Pulmonary artery endothelial cell (primary cell): Measurements from ENCODE around the gene ZFYVE28. TPM values are rescaled to one million over a fixed set of nuclear protein-coding genes. Genes with fewer than 3 reads are reported as not detected.

Experiments used
- DNase-seq: peaks from one replicate; pipeline ENCODE4 v3.0.0-alpha.2; 2011; ENCODE audit warnings: low read depth, low spot score
- total RNA-seq: library from RNA; depleted of rRNA; stranded (reverse); fragments of >200 nt; gene quantifications from 2 replicates; pipeline ENCODE4 v1.2.3, GENCODE V29; 2014

Gene ZFYVE28
- total RNA-seq, 1 donor from 2014 or later = 10.8 TPM

DNA sequence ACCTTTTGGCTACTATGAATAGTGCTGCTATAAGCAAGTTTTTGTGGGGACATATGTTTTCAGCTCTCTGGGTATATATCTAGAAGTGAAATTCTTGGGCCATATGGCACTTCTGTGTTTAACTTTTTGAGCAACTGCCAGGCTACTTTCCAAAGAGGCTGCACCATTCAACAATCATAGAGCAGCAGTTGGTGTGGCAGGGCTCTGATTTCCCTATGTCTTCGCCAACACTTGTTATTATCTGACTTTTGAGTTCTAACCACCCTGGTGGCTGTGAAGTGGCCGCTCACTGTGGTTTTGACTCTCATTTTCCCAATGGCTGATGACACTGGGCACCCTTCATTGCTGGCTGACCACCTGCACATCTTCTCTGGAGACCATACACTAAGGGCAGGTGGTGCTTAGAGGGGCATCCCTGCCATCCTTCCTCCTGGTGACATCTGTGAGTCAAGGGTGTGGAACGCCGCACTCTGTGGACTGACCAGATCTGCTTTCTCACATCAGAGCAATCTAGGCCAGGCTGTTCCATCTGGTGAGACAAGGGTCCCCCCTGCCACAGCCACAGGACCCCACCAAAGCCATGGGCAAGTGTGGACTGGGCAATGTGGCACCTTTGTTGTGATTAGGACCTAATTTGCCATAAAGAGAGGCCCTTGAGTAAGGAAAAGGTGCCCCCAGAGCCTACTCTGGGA, 49.6 kb downstream of the ZFYVE28 start:
- no peak for DNase-seq

GRCh38 chr4:2367626-2368025, 50.8 kb downstream of the ZFYVE28 start:
- no peak for DNase-seq

DNA sequence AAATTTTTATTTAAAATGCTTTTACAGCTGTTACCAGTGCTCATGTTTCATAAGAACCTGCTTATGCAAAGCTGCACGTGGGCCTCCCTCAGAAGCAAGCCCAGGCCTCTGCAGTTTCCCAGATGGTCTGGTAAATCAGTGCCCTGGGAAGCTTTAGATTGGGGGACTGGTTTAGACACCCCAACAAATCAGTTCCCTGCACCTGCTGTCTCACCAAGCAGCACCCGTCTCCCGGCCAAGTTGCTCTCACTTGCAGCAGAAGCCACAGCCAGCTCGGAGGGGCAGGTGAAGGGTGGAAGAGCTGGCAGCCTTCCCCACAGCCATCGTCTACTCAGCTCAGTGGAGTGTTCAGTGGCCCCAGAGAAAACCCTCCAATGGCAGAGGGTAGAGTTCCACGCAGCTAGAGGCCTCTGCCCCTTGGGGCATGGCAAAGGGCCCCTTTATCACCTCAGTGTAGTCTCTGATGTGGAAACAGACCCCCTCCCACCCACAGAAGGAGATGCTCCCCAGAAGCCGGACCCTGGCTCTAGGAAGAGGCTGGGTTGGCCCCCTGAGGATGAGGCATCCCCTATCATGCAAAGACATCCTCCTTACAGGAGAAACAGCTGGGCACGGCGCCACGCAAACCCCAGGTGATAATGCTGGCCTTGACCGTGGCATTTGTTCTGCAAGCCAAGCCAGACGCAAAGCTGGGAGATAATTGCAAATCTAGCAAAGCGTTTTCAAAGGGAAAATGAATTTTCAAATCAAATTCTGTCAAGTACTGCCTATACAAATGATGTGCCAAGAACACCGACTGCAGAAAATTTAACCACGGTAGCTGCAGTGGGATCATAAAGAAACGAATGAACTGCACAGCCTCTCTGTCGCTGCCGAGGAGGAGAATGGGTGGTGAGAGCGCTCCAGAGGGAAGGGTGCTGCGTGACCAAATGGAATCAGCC, 51.9 kb downstream of the ZFYVE28 start:
- no peak for DNase-seq

DNA sequence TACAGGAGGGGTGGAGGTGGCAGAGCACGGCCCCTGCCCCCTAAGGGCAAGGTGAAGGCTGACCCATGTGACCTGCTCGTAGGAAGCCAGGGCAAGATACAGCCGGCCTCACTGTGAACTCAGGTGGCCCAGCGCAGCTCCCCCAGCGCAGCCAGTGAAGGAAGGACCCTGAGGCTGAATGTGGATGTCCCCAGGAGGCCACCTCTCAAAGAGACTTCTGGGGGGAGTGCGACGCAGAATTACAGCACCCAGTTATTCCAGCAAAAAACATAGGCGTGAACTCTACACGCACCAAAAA, 52.6 kb downstream of the ZFYVE28 start:
- DNase-seq = no peak

DNA sequence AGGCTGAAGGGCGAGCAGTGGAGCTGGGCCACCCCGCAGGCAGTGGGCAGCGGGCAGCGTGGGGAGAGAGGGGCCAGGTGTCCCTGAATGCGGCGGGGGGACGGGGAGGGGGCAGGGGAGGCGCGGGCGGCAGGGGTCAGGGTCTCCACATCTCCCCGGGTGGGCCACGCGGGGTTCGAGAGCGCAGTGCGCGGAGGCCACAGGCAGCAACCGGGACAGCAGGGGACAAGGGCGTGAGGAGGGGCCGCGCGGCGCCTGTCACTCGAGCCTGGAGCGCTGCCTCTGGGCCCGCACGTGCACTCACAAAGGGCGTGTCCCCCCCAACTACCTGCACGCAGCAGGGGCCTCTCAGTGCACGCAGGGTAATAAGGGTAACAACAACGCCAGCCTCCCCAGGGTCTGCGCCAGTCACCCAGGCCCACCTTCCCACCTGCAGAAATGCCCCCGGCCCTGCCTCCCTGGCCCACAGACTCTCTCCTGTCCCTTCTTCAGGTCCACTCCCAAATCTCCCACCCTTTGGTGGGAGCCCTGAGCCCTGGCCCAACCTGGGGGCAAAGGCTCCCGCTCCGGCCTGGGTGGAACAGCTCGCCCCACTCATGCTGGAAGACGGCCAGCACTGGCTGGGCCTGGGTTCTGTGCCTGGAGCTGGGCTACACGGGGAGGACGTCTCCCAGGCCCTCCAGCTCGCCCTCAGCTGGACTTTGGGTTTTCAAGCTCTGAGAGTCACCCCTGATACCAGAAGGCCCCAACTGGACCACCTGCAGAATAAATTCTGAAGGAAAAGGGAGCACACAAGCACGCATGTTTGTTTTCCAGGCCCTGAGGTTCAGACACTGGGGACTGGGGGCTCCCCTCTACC, 53.2 kb downstream of the ZFYVE28 start:
- no peak for DNase-seq

GRCh38 chr4:2364654-2365053, 53.8 kb downstream of the ZFYVE28 start:
- DNase-seq = no peak

GRCh38 chr4:2363951-2364653, 54.3 kb downstream of the ZFYVE28 start:
- DNase-seq = no peak

DNA sequence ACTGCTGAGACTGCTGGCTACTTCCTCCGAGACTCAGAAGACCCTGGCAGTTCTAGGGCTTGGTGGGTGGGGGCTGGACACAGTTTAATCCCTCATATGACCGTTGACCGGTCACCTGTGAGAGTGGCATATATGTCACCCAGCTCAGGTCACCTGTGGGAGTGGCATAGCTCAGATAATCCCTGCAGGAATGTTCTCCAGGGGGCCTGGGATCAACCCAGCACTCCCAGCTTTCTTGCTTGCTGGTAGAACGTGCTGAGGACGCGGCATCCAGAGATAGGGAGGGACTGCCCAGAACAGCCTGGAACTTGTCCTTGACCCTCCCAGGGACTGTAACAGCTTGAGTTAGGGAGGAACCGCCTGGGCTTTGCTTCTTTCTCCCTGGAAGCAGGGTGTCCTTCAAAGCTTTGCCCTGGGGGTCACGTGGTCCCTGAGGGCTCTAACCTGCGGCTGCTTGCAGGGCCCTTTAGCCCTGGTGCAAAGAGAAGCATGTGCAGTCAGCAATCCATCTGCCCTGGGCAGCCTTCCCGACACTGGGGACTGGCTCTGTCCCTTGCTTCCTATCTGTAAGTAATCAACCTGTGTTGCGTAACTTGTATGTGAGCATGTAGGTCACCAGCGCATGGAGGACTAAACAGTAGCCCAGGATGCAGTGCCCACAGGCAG, 55.3 kb downstream of the ZFYVE28 start:
- DNase-seq = no peak

DNA sequence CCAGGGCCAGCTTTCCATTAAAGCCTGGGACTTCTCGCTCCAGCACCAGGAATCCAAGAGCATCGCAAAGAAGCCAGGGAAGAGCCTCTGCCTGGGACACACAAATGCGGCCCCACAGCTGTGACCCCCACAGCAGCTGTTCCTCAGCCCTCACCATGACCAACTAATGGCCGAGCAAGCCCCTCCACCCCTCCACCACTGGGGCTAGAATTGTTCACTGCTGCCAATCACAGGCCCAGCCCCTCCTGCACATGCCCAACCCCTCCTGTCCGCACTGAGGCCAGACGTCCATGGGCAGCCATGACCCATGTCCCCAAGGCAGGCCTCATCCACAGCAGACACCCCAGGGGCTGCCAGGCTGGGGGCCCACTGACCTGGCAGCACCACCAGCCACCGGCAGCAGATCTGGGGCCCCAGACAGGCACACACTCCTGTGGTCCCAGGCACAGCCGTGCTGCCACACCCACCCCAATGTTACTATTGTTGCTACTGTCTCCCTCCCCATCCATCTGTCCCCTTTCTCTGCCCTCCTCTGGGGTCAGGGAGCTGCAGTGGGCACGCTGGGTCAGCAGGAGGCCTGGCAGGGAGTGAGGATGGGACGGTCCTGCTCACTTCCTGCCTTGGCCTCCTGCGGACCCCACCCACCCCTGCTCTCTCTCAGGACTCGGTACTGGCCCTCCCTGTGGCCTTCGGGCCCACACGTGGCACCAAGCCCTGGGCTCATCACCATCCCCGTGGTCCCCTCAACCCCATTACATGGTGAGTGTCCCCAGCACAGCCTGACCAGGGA, 56.0 kb downstream of the ZFYVE28 start:
- no peak for DNase-seq

DNA sequence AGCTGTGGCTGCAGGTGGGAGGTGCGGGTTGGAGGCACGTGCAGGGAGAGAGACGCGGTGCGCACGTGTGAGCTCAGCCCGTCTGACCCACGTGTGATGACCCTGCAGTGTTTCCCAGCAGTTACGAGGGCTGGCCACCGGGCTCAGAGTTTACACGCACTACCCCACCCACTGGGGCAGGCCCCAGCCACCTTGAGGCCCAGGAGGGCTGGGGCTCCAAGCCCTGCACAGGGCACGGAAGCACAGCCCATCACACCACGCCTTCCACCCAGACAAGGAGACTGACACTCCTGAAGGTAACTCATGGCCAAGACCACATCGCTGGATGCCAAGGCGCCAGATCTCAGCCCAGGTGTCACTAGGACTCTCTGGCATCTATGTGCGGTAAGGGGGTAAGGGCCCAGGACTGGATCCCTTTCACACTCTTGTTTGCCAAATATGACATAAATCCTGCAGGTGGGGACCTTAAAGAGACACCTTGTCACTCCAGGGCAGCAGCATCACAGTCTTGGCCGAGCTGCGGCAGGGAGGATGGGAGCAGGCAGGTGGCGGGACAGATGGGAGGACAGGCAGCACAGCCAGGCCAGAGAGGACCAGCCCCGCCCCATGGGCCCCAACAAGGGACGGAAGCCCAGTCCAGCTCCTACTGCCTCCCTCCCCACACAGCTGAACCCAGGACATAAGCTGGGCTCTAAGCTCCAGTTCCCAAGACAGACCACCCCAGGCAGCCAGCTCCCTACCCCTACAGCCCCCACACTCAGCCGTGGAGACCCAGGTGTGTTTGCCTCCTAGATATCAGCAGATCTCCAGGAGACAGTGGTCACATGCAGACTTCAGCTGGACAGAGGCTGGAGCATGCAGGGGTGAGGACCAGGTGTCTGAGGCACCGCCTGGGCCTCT, 56.8 kb downstream of the ZFYVE28 start:
- DNase-seq = no peak

GRCh38 chr4:2360396-2360730, 58.1 kb downstream of the ZFYVE28 start:
- no peak for DNase-seq

GRCh38 chr4:2359591-2360395, 58.7 kb downstream of the ZFYVE28 start:
- DNase-seq = no peak

- no peak for DNase-seq
Observed at GRCh38 chr4:2357821-2358745, 60.4 kb downstream of the ZFYVE28 start.

DNA sequence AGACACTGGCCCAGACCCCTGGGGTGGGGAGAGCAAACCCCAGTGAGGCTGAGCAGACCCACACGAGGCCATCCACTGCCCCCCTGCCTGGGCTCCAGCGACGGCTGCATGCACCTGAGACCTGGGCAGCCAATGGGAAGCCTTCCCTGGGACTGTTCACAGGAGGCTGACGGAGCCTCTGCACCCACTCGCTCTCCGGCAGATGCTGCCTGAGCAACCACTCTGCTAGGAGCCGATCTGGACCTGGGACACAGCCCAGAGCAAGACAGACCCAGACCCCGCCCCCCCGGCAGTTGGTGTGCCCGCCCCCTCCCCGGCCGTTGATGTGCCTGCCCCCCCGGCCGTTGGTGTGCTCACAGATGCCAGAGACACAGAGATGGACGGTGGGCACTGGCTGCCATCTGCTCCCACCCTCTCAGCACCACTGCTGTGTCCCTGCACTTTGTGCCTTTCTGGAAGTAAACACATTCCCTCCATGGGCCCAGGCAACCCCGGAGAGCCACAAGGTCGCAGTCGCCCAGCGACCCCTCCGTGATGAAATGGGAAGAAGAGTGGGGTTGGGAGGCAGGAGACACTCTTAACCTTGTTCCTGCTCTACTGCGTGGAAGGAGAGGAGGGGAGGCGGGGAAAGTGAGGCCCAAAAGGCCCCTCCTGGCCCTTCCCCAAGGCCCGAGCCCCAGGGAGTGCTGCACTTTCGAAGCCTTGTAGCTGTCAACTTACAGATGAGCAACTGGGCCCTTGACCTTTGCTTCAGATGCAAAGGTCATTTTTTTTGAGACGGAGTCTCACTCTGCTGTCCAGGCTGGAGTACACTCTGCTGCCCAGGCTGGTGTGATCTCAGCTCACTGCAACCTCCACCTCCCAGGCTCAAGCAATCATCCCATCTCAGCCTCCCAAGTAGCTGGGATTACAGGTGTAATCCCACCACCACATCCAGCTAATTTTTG, 62.0 kb downstream of the ZFYVE28 start:
- no peak for DNase-seq

GRCh38 chr4:2354760-2355159, 63.7 kb downstream of the ZFYVE28 start:
- DNase-seq = no peak

DNA sequence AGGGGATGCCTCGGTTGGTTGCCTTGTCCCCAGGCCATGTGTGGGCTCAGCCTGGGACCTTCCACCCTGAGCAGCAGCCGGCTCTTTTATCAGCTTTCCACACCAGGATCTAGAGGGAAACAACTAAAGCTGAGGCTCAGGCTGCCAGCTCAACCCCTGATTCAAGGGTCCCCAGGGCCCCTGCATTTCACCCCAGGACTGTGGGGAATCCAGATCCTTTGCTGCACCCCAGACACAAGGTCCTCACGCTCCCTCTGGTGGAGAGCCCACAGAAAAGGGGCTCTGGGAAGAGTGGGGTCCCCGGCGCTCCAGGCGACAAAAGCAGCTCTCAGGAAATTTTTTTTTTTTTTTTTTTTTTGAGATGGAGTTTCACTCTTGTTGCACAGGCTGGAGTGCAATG, 64.3 kb downstream of the ZFYVE28 start:
- DNase-seq = no peak
